HepG2 (cell line): ENCODE results near the gene GADL1. TPM values are rescaled to one million over a fixed set of nuclear protein-coding genes. Genes with fewer than 3 reads are reported as not detected.
A peak's percentile ranks its signal among the peaks of the same experiment; 100 is the strongest.

Experiments
- ATAC-seq: fragments of 200-7000 bp; cut with Tn5 transposase; 3 replicates; pipeline ENCODE4 v1.9.1; 2020; ENCODE audit warnings: mild to moderate bottlenecking, moderate library complexity
- BruUV-seq: library from RNA; stranded (reverse); fragments of 400-500 nt; replicated peaks from 2 replicates; lab custom pipeline; 2021; lab: Mats Ljungman, UMichigan
- CTCF ChIA-PET: fragments of 300-600 bp; formaldehyde crosslinking; extraction: SDS; loops from one replicate; lab custom pipeline; 2021; ENCODE audit warnings: low total read pairs, inconsistent platforms, low intra/inter-chr PET ratio; lab: Yijun Ruan, JAX
- POLR2A ChIA-PET: fragments of 350-600 bp; sonication (Branson Sonifier 250); formaldehyde crosslinking; loops from one replicate; lab custom pipeline; 2020; ENCODE audit warnings: antibody characterized with exemption, inconsistent platforms; lab: Yijun Ruan, JAX
- DNase-seq: peaks from one replicate; pipeline ENCODE4 v3.0.0-alpha.2; 2015; ENCODE audit warnings: low spot score
- FAIRE-seq: peaks from 3 replicates; lab custom pipeline; 2011; peaks lifted over from hg19 to GRCh38; lab: Jason Lieb, UNC
- H2AFZ ChIP-seq: one replicate; pipeline ENCODE4 v1.6.1; 2011; ENCODE audit warnings: low read length, inconsistent platforms
- H3K27ac ChIP-seq: fragments of 300-600 bp; 3 replicates; pipeline ENCODE4 v1.8.0; 2011; ENCODE audit warnings: mixed run types, mild to moderate bottlenecking, mixed read lengths, low read length, inconsistent platforms; ENCODE audit not compliant: insufficient read depth; ENCODE audit errors: extremely low read length
- H3K27me3 ChIP-seq, 2 experiments: fragments of 200-600 bp in 1 of 2; 2 replicates in 1 of 2; 3 replicates in 1 of 2; pipeline versions ENCODE4 v1.6.0 to v1.8.0; 2011; ENCODE audit warnings: low read length in 2 of 2, mild to moderate bottlenecking in 2 of 2, moderate library complexity in 2 of 2, inconsistent platforms in 1 of 2; ENCODE audit not compliant: insufficient read depth in 2 of 2, control insufficient read depth in 1 of 2
- H3K36me3 ChIP-seq, 2 experiments: fragments of 200-600 bp in 1 of 2; replicated peaks in 1 of 2; 2 replicates in 1 of 2; 3 replicates in 1 of 2; pipeline versions ENCODE4 v1.5.1 to v1.8.0; 2011; ENCODE audit warnings: low read length in 2 of 2, inconsistent platforms in 1 of 2; ENCODE audit not compliant: insufficient read depth in 2 of 2, control insufficient read depth in 1 of 2
- H3K4me1 ChIP-seq: 2 replicates; pipeline ENCODE4 v1.5.1; 2012; ENCODE audit warnings: low read length, inconsistent platforms; ENCODE audit not compliant: insufficient read depth
- H3K4me2 ChIP-seq: 2 replicates; pipeline ENCODE4 v1.6.0; 2011; ENCODE audit warnings: low read depth, low read length, inconsistent platforms
- H3K4me3 ChIP-seq, 3 experiments: fragments of 200-600 bp in 1 of 3; sonication (generic), shearing (Covaris generic) in 1 of 3; replicated peaks in 1 of 3; 2 replicates each; pipeline ENCODE4 v1.5.1; 2011 to 2016; ENCODE audit warnings: low read length in 3 of 3, inconsistent platforms in 2 of 3, low read depth in 2 of 3, mild to moderate bottlenecking in 2 of 3, control low read depth in 1 of 3, mixed read lengths in 1 of 3; ENCODE audit not compliant: insufficient read depth in 1 of 3
- H3K79me2 ChIP-seq: one replicate; pipeline ENCODE4 v1.6.1; 2011; ENCODE audit warnings: low read length, inconsistent platforms; ENCODE audit not compliant: insufficient read depth
- H3K9ac ChIP-seq: 2 replicates; pipeline ENCODE4 v1.6.0; 2011; ENCODE audit warnings: mild to moderate bottlenecking, low read depth, low read length, inconsistent platforms; ENCODE audit not compliant: insufficient read depth
- H3K9me3 ChIP-seq: 2 replicates; pipeline ENCODE4 v1.5.1; 2012; ENCODE audit warnings: mild to moderate bottlenecking, low read length
- H4K20me1 ChIP-seq: 2 replicates; pipeline ENCODE4 v1.6.0; 2011; ENCODE audit warnings: inconsistent platforms, mild to moderate bottlenecking, low read length, moderate library complexity; ENCODE audit not compliant: insufficient read depth
- CAMTA2 ChIP-seq: sonication (generic); formaldehyde crosslinking; IDR thresholded peaks from 2 replicates; pipeline ENCODE4 v1.4.0; 2020; ENCODE audit warnings: mild to moderate bottlenecking, missing genetic modification reagents, borderline replicate concordance
- FOSL2 ChIP-seq: sonication (generic); formaldehyde crosslinking; IDR thresholded peaks from 2 replicates; pipeline ENCODE4 v1.4.0; 2020; ENCODE audit warnings: missing genetic modification reagents
- FOXA1 ChIP-seq, 2 experiments: fragments of 450-650 bp in 1 of 2; sonication (generic) in 1 of 2; formaldehyde crosslinking in 1 of 2; IDR thresholded peaks; 2 replicates each; pipeline versions ENCODE4 v1.4.0 to v1.6.1; 2016 to 2020; ENCODE audit warnings: missing genetic modification reagents in 1 of 2
- JUNB ChIP-seq: sonication (generic); formaldehyde crosslinking; IDR thresholded peaks from 2 replicates; pipeline ENCODE4 v1.8.0; 2022; ENCODE audit warnings: missing genetic modification reagents, mild to moderate bottlenecking, borderline replicate concordance
- MIXL1 ChIP-seq: IDR thresholded peaks from 2 replicates; pipeline ENCODE4 v1.6.1; 2016
- MNT ChIP-seq: fragments of 450-650 bp; IDR thresholded peaks from 2 replicates; pipeline ENCODE4 v1.6.1; 2016
- TFDP2 ChIP-seq: sonication (generic); formaldehyde crosslinking; IDR thresholded peaks from 2 replicates; pipeline ENCODE4 v1.4.0; 2020; ENCODE audit warnings: missing genetic modification reagents
- ZBTB7B ChIP-seq: sonication (generic); formaldehyde crosslinking; IDR thresholded peaks from 2 replicates; pipeline ENCODE4 v1.4.0; 2020; ENCODE audit warnings: missing genetic modification reagents
- ZGPAT ChIP-seq: IDR thresholded peaks from 2 replicates; pipeline ENCODE4 v1.6.1; 2016; ENCODE audit warnings: mild to moderate bottlenecking
- ZNF3 ChIP-seq: IDR thresholded peaks from 2 replicates; pipeline ENCODE4 v1.7.0; 2017; ENCODE audit warnings: inconsistent platforms
- ZNF44 ChIP-seq: sonication (generic); formaldehyde crosslinking; IDR thresholded peaks from 2 replicates; pipeline ENCODE4 v1.5.1; 2020; ENCODE audit warnings: mild to moderate bottlenecking, missing genetic modification reagents
- ZNF441 ChIP-seq: sonication (generic); formaldehyde crosslinking; IDR thresholded peaks from 2 replicates; pipeline ENCODE4 v1.7.0; 2021; ENCODE audit warnings: missing genetic modification reagents, borderline replicate concordance
- ZNF503 ChIP-seq: sonication (generic); formaldehyde crosslinking; IDR thresholded peaks from 2 replicates; pipeline ENCODE4 v1.4.0; 2020; ENCODE audit warnings: missing genetic modification reagents
- ZNF543 ChIP-seq: sonication (generic); formaldehyde crosslinking; IDR thresholded peaks from 2 replicates; pipeline ENCODE4 v1.4.0; 2020; ENCODE audit warnings: mild to moderate bottlenecking, missing genetic modification reagents
- ZNF556 ChIP-seq: sonication (generic); formaldehyde crosslinking; IDR thresholded peaks from 2 replicates; pipeline ENCODE4 v1.4.0; 2020; ENCODE audit warnings: mild to moderate bottlenecking, missing genetic modification reagents, borderline replicate concordance
- ZNF580 ChIP-seq: IDR thresholded peaks from 2 replicates; pipeline ENCODE4 v1.6.1; 2016; ENCODE audit warnings: low read depth, borderline replicate concordance
- ZNF761 ChIP-seq: sonication (generic); formaldehyde crosslinking; conservative IDR thresholded peaks from 2 replicates; pipeline ENCODE4 v1.4.0; 2020; ENCODE audit warnings: mild to moderate bottlenecking, missing genetic modification reagents
- WGBS: methylation state at CpG from one replicate; pipeline ENCODE4 v1.1.6; 2017; ENCODE audit warnings: low lambda C conversion rate; 5-methylcytosine and 5-hydroxymethylcytosine counted together
- in situ Hi-C: cut with HindIII; loops from 2 replicates; pipeline ENCODE4 v1.10.0; 2017; ENCODE audit warnings: low pct_unique_long_range_greater_than_20kb; ENCODE audit not compliant: extremely low pct_ligation_motif_present
- intact Hi-C: fragments of 100-400 bp; cut with micrococcal nuclease; formaldehyde crosslinking; loops from one replicate; pipeline ENCODE4 v1.10.0; 2022; ENCODE audit not compliant: unreplicated experiment
- polyA plus RNA-seq, 8 experiments: library from polyadenylated mRNA; depleted of rRNA in 3 of 8; stranded (reverse) in 7 of 8; unstranded in 1 of 8; fragments of >200 nt; fragmentation: Illumina TruSeq in 4 of 8; extraction: Trizol in 4 of 8; gene quantifications; 2 replicates each; pipeline versions ENCODE4 v1.2.1 to v1.2.3, GENCODE V29; 2011 to 2016; ENCODE audit warnings: low read depth in 4 of 8, missing spikeins in 1 of 8, mixed read lengths in 1 of 8; ENCODE audit not compliant: insufficient read depth in 1 of 8
- total RNA-seq, 5 experiments: library from RNA; depleted of rRNA; stranded (reverse); fragments of >200 nt; fragmentation: Illumina TruSeq; extraction: Trizol; gene quantifications; 2 replicates each; pipeline ENCODE4 v1.2.3, GENCODE V29; 2016; ENCODE audit warnings: low read depth in 1 of 5

The GADL1 gene
- total and polyA plus RNA-seq, 2 of the 13 experiments (the other 11 are each of a cell fraction or from before 2014, with no cell fraction given) = not detected

GRCh38 chr3:30720586-30721313 is 173.7 kb downstream of the GADL1 start:
- Histone ChIP-seq H3K79me2 (no peaks in the 10 kb centered on the region), H3K4me2 (peak overlapping the region; percentile 57), H3K36me3 (no peaks in the 10 kb centered on the region), H3K27me3 (no peaks in the 10 kb centered on the region), H2AFZ (no peak overlapping the region), H4K20me1 (no peaks in the 10 kb centered on the region), H3K4me1 (peaks cover 45% of the 10 kb centered on the region), H3K9ac (0 out of 2 replicates have a peak overlapping the region, but pooled peaks have one; percentile 17), H3K27ac (peak overlapping the region; percentile 60), H3K9me3 (no peaks in the 10 kb centered on the region), H3K4me3 (peak overlapping the region in 2 of 3 experiments; percentile 9 to 19; a peak in 2 of 6 replicates)
- intact Hi-C loops = no loop called here
- WGBS = 57% methylated on average over 5 of the region's 5 CpGs
- CTCF ChIA-PET = no interaction called here
- DNase-seq (peak; percentile 92), ATAC-seq (peak; percentile 95), FAIRE-seq (peak; percentile 93)
- in situ Hi-C loops = no loop called here
- POLR2A ChIA-PET = interaction anchor here (1.1 to 1.6 kb wide), 6 partner anchors 9 to 462 kb away, joined by 3 to 8 read pairs (median 4); partner anchors contain the start of gene TGFBR2
- no TSS peak for BruUV-seq
- peak; percentile 72; the same call in 1 of the 2 replicates for TF ChIP-seq JUNB
- peak; percentile 61 for TF ChIP-seq ZGPAT (CRISPR knock-in tag)
- TF ChIP-seq ZNF3 (CRISPR knock-in tag) = no peak
- TF ChIP-seq ZNF580 (CRISPR knock-in tag) = 0 out of 2 replicates have a peak, but pooled peaks have one; percentile 42
- TF ChIP-seq ZNF761 (CRISPR knock-in tag) = peak; percentile 51; the same call in 1 of the 2 replicates
- TF ChIP-seq ZNF44 (CRISPR knock-in tag) = no peak
- 0 out of 2 replicates have a peak, but pooled peaks have one; percentile 27 for TF ChIP-seq ZNF556 (CRISPR knock-in tag)
- TF ChIP-seq ZNF441 (CRISPR knock-in tag) = no peak
- no peak for TF ChIP-seq ZBTB7B (CRISPR knock-in tag)
- TF ChIP-seq MNT = no peak
- TF ChIP-seq FOXA1 (IDR thresholded peaks at IDR 0.05) = peak; percentile 78
- peak; percentile 75 for TF ChIP-seq FOXA1 (CRISPR knock-in tag; IDR thresholded peaks at IDR 0.05)
- no peak for TF ChIP-seq ZNF543 (CRISPR knock-in tag)
- no peak for TF ChIP-seq TFDP2 (CRISPR knock-in tag)
- no peak; the same call in 1 of the 2 replicates for TF ChIP-seq ZNF503
- no peak for TF ChIP-seq CAMTA2 (CRISPR knock-in tag)
- peak; percentile 68; the same call in 1 of the 2 replicates for TF ChIP-seq MIXL1 (CRISPR knock-in tag)
- TF ChIP-seq FOSL2 (CRISPR knock-in tag) = peak; percentile 90
